Esophagus squamous epithelium (tissue), 4 donors: ENCODE measurements around the gene CDK11B.
"Not testable (repeated sequence)": the region's sequence is repeated elsewhere in the genome, so short reads cannot be mapped to it uniquely, and the experiment has no call there.

Experiments
- POLR2A ChIP-seq, 4 donors: fragments of 450-650 bp; IDR thresholded peaks; one replicate each; pipeline ENCODE4 v1.6.1; 2017; ENCODE audit warnings: antibody characterized with exemption in 4 of 4, mild to moderate bottlenecking in 4 of 4, moderate library complexity in 3 of 4
- TF ChIP-seq, protein P1 (sequence below), 6 experiments: fragments of 450-650 bp in 4 of 6; fragments of 200-600 bp in 2 of 6; sonication (generic) in 2 of 6; IDR thresholded peaks; one replicate each; pipeline ENCODE4 v1.5.1; 2016 to 2019; ENCODE audit warnings: antibody characterized with exemption in 6 of 6, mild to moderate bottlenecking in 4 of 6, moderate library complexity in 4 of 6

DNA sequence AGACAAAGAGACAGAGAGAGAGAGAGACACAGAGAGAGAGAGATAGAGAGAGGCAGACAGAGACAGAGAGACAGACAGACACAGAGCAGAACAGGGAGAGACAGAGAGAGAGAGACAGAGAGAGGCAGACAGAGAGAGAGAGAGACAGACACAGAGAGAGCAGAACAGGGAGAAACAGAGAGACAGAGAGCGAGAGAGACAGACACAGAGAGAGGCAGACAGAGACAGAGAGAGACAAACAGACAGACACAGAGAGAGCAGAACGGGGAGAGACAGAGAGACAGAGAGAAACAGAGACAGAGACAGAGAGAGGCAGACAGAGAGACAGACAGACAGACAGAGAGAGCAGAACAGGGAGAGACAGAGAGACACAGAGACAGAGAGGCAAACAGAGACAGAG lies 63.5 kb downstream of the CDK11B start:
- TF ChIP-seq, protein P1, sequence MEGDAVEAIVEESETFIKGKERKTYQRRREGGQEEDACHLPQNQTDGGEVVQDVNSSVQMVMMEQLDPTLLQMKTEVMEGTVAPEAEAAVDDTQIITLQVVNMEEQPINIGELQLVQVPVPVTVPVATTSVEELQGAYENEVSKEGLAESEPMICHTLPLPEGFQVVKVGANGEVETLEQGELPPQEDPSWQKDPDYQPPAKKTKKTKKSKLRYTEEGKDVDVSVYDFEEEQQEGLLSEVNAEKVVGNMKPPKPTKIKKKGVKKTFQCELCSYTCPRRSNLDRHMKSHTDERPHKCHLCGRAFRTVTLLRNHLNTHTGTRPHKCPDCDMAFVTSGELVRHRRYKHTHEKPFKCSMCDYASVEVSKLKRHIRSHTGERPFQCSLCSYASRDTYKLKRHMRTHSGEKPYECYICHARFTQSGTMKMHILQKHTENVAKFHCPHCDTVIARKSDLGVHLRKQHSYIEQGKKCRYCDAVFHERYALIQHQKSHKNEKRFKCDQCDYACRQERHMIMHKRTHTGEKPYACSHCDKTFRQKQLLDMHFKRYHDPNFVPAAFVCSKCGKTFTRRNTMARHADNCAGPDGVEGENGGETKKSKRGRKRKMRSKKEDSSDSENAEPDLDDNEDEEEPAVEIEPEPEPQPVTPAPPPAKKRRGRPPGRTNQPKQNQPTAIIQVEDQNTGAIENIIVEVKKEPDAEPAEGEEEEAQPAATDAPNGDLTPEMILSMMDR (IDR thresholded peaks at IDR 0.05) = not testable (repeated sequence)
- TF ChIP-seq POLR2A (IDR thresholded peaks at IDR 0.05) = not testable (repeated sequence)
